GM19324 (cell line): ENCODE results near the gene PRDX5.

Experiments used
- ATAC-seq: cut with Tn5 transposase; IDR thresholded peaks from one replicate; pipeline ENCODE4 v1.9.1; 2021; ENCODE audit warnings: mild to moderate bottlenecking, moderate library complexity; ENCODE audit not compliant: unreplicated experiment, low FRiP score

Gene PRDX5

DNA sequence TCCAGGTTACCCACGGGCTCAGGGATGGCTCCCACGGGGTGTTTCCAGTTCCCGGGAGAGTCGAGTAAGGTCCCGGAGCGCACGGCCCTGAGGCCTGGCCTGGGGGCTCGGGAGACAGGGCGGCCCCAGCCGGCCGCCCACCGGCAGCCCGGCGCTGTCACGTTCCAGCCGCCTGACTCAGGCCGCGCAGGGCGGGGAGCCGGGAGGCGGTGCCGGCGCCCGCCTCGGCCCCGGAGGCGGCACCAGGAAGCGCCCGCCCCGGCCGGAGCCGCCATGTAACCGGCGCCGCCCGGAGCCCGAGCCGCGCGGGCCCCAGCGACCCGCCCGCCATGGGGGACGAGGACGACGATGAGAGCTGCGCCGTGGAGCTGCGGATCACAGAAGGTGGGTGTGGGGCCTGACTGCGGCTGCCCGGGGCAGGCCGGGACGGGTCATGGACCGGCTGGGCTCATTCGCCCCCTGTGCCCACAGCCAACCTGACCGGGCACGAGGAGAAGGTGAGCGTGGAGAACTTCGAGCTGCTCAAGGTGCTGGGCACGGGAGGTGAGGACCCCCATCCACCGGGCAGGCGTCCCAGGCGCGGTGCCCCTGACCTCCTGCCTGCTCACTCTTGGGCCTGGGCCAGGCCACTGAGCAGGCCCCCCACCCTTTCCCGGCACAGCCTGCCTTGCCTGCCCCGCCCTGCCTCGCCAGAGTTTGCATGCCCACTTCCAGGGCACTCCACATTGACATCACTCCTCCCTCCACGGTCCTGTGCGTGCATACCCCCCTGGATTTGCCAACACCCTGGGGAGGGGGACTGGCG, 41.2 kb downstream of the PRDX5 start, which contains the start of gene RPS6KA4:
Gene RPS6KA4, plus strand, starts transcription at position 256 of the 805 bp plus-strand sequence. Its CDS starts 74 bp downstream, at position 330.
- ATAC-seq = peak; percentile 55

DNA sequence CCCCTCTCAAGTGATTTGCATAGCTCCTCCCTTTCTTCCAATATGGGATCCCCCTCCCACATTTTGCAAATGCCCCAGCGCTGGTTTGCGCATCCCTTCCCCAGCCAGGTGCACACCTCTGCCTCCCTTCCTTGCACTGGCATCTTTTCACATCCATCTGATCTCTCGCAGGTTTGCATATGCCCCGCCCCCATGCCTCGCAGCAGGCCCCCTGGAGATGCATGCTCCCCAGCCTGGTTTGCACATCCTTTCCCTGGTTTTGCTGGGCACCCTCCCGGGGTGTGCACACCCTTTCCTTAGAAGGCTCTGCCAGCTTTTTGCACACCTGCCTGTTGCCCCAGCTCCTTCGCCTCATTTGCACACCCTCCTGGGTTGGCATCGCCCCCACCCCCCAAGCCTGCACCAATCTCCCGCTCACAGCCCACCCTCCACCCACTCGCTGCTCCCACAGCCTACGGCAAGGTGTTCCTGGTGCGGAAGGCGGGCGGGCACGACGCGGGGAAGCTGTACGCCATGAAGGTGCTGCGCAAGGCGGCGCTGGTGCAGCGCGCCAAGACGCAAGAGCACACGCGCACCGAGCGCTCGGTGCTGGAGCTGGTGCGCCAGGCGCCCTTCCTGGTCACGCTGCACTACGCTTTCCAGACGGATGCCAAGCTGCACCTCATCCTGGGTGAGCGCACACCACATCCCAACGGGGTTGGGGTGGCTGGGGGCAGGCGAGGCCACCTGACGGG, 42.0 kb downstream of the PRDX5 start:
- ATAC-seq = no peak

DNA sequence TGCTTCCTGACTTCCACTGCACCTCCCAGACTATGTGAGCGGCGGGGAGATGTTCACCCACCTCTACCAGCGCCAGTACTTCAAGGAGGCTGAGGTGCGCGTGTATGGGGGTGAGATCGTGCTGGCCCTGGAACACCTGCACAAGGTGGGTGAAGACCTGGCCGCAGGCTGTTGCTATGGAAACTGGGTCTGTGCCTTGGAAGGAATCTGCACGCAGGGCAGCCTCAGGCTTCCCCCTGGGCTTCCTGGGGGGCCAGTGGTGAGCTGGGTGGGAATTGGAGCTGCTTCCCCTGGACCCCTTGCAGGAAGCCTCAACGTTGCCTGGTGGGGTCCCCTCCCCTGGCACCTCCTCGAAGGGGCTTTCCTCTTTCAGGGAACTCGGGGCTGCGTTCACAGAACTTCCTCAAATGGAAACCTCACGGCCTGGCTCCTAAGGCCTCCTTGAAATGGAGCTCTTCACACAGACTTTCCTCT, 42.6 kb downstream of the PRDX5 start:
- no peak for ATAC-seq

DNA sequence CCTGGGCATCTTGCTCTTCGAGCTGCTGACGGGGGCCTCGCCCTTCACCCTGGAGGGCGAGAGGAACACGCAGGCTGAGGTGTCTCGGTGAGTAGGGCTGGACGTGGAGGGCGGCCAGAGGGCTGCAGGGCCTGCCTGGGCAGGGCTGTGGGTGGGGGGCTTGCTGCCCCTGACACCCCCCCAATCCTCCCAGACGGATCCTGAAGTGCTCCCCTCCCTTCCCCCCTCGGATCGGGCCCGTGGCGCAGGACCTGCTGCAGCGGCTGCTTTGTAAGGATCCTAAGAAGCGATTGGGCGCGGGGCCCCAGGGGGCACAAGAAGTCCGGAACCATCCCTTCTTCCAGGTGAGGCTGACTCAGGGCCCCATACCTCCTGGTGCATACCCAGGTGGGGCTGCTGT, 43.7 kb downstream of the PRDX5 start:
- no peak for ATAC-seq

DNA sequence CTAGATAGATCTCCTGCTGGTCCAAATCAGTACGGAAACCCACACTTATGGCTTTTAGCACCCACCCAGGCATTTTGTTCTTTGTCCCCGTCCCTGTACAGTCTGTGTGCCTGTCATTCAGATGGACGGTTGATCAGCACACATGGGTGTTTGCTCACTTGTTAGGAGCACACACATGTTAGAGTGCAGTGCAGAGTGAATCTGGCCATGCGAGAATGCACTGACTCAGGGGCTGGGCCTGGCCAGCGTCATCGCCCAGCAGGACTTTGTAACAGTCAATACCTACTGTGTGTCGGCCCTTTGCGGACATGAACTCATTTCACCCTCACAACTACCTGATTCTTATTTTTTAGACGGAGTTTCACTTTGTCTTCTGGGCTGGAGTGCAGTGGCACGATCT, 44.4 kb downstream of the PRDX5 start:
- no peak for ATAC-seq

DNA sequence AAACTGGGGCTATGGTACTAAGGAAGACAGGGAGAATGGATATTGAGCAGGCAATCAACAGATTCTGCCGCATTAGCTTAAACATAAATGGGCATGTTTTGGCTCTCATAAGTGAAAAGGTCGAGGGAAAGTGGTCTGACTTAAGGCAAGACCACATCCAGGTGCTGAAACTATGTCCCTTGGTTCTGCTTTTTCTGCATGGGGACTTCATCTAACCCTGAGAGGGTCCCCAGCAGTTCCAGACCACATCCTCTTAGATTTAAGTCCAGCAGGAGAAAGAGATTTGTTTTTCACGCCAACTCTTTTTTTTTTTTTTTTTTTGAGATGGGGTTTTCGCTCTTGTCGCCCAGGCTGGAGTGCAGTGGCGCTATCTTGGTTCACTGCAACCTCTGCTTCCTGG, 46.5 kb downstream of the PRDX5 start:
- no peak for ATAC-seq

DNA sequence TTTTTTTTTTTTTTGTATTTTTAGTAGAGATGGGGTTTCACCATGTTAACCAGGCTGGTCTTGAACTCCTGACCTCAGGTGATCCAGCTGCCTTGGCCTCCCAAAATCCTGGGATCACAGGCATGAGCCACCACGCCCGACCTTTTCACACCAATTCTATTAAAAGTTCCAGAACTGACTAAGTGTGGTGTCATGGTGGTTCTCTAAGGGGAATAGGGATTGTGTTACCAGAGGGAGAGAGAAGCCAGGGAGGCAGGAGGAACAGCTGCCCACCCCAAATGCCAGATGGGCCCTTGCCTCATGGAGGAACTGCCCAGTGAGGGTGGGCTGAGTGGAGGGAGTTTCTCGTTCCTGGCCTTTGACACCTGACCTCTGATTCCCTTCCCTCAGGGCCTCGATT, 47.0 kb downstream of the PRDX5 start:
- no peak for ATAC-seq

DNA sequence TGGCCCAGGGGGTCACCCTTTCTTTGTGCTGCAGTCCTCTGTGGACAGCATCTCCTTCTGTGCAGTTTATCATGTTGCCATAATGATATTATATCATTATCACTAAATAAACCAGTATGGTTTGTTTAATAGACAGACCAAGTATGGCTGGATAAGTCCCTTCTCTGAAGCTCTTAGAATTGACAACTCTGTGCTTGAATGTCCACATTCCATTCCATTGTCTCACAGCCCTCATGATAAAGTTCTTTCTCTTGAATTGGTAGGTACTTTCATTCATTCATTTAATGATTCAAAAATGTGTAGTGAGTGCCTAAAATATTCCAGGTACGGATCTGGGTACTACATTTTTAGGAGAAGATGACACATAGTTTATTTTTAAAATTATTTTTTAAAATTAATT, 48.8 kb downstream of the PRDX5 start:
- no peak for ATAC-seq

DNA sequence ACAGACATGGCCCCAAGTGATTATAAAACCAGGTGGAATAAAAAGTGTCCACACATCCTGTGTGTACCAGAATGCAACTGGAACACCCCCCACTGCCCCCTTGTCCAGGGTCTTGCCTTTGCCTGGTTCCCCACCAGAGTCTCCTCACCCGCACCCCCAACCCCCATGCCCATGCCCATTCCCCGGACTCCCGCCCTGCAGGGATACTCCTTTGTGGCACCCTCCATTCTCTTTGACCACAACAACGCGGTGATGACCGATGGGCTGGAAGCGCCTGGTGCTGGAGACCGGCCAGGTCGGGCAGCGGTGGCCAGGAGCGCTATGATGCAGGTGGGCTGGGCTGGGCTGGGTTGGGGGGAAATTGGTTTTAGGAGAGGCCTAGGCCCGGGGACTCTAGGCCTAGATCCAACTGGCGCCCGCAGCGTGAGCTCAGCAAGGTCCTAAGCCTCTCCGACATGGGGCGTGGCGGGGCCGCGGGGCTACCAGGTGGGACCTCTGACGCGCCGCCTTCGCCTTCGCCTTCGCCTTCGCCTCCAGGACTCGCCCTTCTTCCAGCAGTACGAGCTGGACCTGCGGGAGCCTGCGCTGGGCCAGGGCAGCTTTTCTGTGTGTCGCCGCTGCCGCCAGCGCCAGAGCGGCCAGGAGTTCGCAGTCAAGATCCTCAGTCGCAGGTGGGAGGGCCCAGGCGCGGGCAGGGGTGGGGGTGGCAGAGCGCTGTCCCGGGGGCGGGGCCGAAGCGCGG, 50.2 kb downstream of the PRDX5 start:
- ATAC-seq = no peak

DNA sequence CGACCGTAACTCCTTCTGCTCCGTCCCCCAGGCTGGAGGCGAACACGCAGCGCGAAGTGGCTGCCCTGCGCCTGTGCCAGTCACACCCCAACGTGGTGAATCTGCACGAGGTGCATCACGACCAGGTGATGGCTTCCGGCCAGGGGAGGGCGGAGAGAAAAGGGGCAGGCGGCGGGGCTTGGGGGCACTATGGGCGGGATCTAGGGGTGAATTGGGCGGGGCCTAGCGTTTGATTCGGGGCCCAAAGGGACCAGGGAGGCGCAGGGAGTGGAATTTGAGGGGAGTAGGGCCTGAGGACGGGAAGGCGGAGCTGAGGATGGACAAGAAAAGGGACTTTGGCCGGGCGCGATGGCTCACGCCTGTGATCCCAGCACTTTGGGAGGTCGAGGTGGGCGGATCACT, 50.8 kb downstream of the PRDX5 start:
- no peak for ATAC-seq

DNA sequence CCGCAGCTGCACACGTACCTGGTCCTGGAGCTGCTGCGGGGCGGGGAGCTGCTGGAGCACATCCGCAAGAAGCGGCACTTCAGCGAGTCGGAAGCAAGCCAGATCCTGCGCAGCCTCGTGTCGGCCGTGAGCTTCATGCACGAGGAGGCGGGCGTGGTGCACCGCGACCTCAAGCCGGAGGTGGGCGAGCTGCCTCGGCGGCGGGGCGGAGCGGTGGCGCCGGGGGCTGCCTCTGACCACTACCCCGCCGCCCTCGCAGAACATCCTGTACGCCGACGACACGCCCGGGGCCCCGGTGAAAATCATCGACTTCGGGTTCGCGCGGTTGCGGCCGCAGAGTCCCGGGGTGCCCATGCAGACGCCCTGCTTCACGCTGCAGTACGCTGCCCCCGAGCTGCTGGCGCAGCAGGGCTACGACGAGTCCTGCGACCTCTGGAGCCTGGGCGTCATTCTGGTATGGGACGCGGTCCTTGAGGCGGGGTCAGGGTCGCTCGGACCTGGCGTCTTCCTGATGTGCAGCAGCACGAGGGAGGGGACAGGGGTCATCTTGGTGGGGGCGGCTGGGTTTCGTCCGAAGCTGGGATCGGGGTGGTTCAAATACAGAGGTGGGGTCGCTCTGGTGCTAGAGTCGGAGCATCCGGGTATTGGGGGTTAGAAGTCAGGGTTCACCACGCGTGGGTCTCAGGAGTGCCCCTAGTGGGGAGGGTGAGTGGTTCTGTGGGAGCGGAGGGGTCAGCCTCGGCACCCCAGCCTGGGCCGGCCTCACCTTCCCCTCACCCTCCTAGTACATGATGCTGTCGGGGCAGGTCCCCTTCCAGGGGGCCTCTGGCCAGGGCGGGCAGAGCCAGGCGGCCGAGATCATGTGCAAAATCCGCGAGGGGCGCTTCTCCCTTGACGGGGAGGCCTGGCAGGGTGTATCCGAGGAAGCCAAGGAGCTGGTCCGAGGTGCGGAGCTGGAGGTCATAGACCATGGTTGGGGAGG, 51.8 kb downstream of the PRDX5 start:
- no peak for ATAC-seq

DNA sequence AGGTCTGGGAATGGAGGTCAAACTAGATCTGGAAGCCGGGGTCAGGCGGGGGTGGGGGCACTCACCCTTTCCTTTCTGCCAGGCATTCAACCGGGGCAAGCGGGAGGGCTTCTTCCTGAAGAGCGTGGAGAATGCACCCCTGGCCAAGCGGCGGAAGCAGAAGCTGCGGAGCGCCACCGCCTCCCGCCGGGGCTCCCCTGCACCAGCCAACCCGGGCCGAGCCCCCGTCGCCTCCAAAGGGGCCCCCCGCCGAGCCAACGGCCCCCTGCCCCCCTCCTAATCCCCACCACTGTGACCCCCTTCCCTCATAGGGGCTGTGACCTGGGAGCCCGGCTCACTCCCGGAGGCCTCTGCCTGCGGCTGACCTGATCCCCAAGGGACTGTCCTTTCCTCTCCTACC, 53.3 kb downstream of the PRDX5 start:
- no peak for ATAC-seq
